PC-9 (cell line): ENCODE data around the gene SDK1. TPM values are rescaled to one million over a fixed set of nuclear protein-coding genes. Genes with fewer than 3 reads are reported as not detected.

Experiments used
- BruUV-seq: library from RNA; stranded (reverse); fragments of 400-500 nt; replicated peaks from 2 replicates; lab custom pipeline; 2021; lab: Mats Ljungman, UMichigan
- CTCF ChIA-PET: fragments of 300-600 bp; sonication (Branson Sonifier 250); formaldehyde crosslinking; loops from one replicate; lab custom pipeline; 2022; ENCODE audit warnings: antibody characterized with exemption; lab: Charles Lee
- POLR2A ChIA-PET: fragments of 300-600 bp; sonication (Branson Sonifier 250); formaldehyde crosslinking; loops from one replicate; lab custom pipeline; 2022; ENCODE audit warnings: antibody characterized with exemption; ENCODE audit not compliant: unreplicated experiment; lab: Charles Lee
- DNase-seq, 2 experiments: peaks; one replicate each; pipeline versions ENCODE4 v3.0.0 to v3.0.0-alpha.2; 2015 to 2022; ENCODE audit warnings: mixed read lengths in 1 of 2
- H2AFZ ChIP-seq: fragments of 200-600 bp; sonication (generic); 2 replicates; pipeline ENCODE4 v1.8.1; 2017; ENCODE audit warnings: antibody characterized with exemption
- H3F3A ChIP-seq: fragments of 200-600 bp; sonication (generic); 2 replicates; pipeline ENCODE4 v1.8.1; 2017; ENCODE audit warnings: antibody characterized with exemption, mild to moderate bottlenecking, low read depth; ENCODE audit not compliant: insufficient read depth
- H3K27ac ChIP-seq: fragments of 200-600 bp; sonication (generic); 2 replicates; pipeline ENCODE4 v1.6.1; 2016; ENCODE audit warnings: mixed run types
- H3K27me3 ChIP-seq: fragments of 200-600 bp; sonication (generic); 2 replicates; pipeline ENCODE4 v1.6.1; 2016; ENCODE audit warnings: low read depth, mixed run types; ENCODE audit not compliant: insufficient read depth
- H3K36me3 ChIP-seq: fragments of 200-600 bp; sonication (generic); 2 replicates; pipeline ENCODE4 v1.6.1; 2016; ENCODE audit warnings: low read depth, mixed run types
- H3K4me1 ChIP-seq: fragments of 200-600 bp; sonication (generic); replicated peaks from 2 replicates; pipeline ENCODE4 v1.6.1; 2016; ENCODE audit warnings: mixed run types; ENCODE audit not compliant: insufficient read depth
- H3K4me2 ChIP-seq: fragments of 200-600 bp; sonication (generic); 2 replicates; pipeline ENCODE4 v1.6.1; 2017; ENCODE audit warnings: mixed run types
- H3K4me3 ChIP-seq: fragments of 200-600 bp; sonication (generic); 2 replicates; pipeline ENCODE4 v1.6.1; 2016; ENCODE audit warnings: mixed run types
- H3K79me2 ChIP-seq: fragments of 200-600 bp; sonication (generic); 2 replicates; pipeline ENCODE4 v1.6.1; 2017; ENCODE audit warnings: low read depth, mixed run types
- H3K9me2 ChIP-seq: fragments of 200-600 bp; sonication (generic); 2 replicates; pipeline ENCODE4 v1.8.1; 2017; ENCODE audit warnings: mild to moderate bottlenecking; ENCODE audit not compliant: insufficient read depth
- H3K9me3 ChIP-seq: fragments of 200-600 bp; sonication (generic); 2 replicates; pipeline ENCODE4 v1.8.1; 2016; ENCODE audit warnings: low read depth; ENCODE audit not compliant: insufficient read depth
- H4K20me1 ChIP-seq: fragments of 200-600 bp; sonication (generic); 2 replicates; pipeline ENCODE4 v1.8.1; 2017; ENCODE audit not compliant: insufficient read depth
- EZH2 ChIP-seq: fragments of 200-600 bp; sonication (generic); IDR thresholded peaks from 2 replicates; pipeline ENCODE4 v1.8.0; 2017; ENCODE audit warnings: antibody characterized with exemption, low read depth
- intact Hi-C: fragments of 100-400 bp; cut with micrococcal nuclease; formaldehyde crosslinking; loops from one replicate; pipeline ENCODE4 v1.10.0; 2022; ENCODE audit not compliant: unreplicated experiment
- total RNA-seq: library from RNA; stranded (reverse); gene quantifications from 2 replicates; pipeline ENCODE4 v1.2.3, GENCODE V29; 2021
- TF ChIP-seq, protein P1 (sequence below): fragments of 200-600 bp; sonication (generic); conservative IDR thresholded peaks from 2 replicates; pipeline ENCODE4 v1.6.1; 2017; ENCODE audit warnings: mixed run types, antibody characterized with exemption, mild to moderate bottlenecking, moderate library complexity

Gene SDK1
- total RNA-seq, 1 experiment from 2014 or later: not detected

DNA sequence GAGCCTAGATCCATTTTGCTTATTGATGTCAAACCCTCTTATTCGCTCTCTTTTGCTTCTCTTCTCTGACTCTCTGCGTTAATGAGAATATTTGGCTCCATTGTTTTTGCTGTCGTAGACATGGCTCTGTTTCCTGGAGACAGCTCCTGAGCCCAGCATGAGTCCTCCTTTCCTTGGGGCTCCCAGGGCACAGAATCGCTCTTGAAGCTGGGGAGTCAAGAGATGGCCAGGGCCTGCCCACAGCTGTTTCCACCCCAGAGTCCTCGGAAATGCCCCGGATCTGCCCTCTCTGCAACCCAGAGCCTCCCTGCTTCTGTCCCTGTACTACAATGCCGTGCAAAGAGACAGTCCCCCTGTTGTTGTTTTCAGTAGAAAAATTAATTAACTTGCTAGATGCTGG is 814.4 kb downstream of the SDK1 start:
- Histone ChIP-seq H3K9me3 (peaks cover 3% of the 10 kb centered on the region; the same call in 1 of the 2 replicates), H3K27me3 (peaks cover 70% of the 10 kb centered on the region), H4K20me1 (no peaks in the 10 kb centered on the region), H3K27ac (no peak overlapping the region), H3K9me2 (no peaks in the 10 kb centered on the region), H3K4me1 (no peaks in the 10 kb centered on the region), H3F3A (no peaks in the 10 kb centered on the region), H3K79me2 (no peaks in the 10 kb centered on the region), H2AFZ (no peak overlapping the region), H3K4me2 (no peak overlapping the region), H3K36me3 (no peaks in the 10 kb centered on the region), H3K4me3 (no peak overlapping the region)
- ChIA-PET CTCF (no interaction called here), POLR2A (no interaction called here)
- no peak for TF ChIP-seq EZH2
- TF ChIP-seq, protein P1, sequence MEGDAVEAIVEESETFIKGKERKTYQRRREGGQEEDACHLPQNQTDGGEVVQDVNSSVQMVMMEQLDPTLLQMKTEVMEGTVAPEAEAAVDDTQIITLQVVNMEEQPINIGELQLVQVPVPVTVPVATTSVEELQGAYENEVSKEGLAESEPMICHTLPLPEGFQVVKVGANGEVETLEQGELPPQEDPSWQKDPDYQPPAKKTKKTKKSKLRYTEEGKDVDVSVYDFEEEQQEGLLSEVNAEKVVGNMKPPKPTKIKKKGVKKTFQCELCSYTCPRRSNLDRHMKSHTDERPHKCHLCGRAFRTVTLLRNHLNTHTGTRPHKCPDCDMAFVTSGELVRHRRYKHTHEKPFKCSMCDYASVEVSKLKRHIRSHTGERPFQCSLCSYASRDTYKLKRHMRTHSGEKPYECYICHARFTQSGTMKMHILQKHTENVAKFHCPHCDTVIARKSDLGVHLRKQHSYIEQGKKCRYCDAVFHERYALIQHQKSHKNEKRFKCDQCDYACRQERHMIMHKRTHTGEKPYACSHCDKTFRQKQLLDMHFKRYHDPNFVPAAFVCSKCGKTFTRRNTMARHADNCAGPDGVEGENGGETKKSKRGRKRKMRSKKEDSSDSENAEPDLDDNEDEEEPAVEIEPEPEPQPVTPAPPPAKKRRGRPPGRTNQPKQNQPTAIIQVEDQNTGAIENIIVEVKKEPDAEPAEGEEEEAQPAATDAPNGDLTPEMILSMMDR: no peak
- intact Hi-C loops: no loop called here
- DNase-seq: no peak
- no TSS peak for BruUV-seq

DNA sequence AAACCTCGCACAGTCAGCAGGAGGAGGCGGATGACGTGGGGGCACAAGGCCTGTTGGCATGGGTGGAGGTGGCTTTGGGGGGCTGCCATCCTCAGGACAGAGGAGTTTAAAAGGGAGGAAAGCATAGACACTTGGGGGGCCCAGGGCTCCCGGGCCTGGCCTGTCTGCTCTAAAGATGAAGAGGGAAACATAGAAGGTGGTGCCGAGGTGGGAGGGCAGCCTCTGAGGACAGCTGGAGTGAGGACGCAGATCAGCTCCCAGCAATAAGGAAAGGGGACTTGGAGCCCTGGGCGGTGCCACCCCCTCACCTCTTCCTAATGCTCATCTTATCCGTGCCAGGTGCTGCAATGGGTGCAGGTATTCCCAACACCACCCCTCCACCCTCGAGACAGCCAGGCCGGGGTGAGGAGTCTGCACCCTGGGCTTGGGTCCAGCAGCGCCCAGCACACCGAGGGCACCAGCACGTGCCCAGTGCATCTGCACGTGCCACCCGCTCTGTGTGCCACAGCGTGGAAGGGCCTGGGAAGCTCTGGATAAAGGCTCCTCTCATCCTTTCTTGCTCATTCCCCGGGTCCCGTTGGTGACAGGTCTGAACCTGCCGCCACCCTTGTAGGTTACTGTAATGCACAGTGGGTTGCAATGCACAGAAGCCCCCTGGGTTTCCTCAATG is 815.0 kb downstream of the SDK1 start:
- peaks cover 63% of the 10 kb centered on the region for H3K27me3 ChIP-seq

DNA sequence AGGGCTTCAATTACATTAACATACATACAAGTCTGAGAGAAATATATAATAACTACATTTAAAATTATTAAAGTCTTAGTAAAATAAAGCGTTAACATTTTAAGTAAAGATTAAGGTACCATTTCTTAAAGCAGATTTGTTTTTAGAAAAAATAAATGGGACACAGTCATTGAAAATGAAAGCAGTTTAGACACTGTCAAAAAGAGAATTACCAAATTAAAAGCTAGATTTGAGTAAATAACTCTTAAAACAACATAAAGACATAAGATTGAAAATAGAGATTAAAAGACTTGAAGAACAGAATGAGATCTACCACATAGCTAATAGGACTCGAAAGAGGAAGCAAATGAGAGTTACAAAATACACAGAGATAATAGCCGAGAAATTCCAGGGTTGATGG is 818.8 kb downstream of the SDK1 start:
- no TSS peak for BruUV-seq
- no peak for TF ChIP-seq EZH2
- TF ChIP-seq, protein P1: no peak
- Histone ChIP-seq H3K79me2 (no peaks in the 10 kb centered on the region), H3K27ac (no peak overlapping the region), H3K27me3 (peaks cover 31% of the 10 kb centered on the region), H2AFZ (no peak overlapping the region), H3K36me3 (no peaks in the 10 kb centered on the region), H4K20me1 (no peaks in the 10 kb centered on the region), H3K4me1 (no peaks in the 10 kb centered on the region), H3F3A (no peaks in the 10 kb centered on the region), H3K4me3 (no peak overlapping the region), H3K4me2 (no peak overlapping the region), H3K9me2 (no peaks in the 10 kb centered on the region), H3K9me3 (peaks cover 3% of the 10 kb centered on the region; the same call in 1 of the 2 replicates)
- ChIA-PET POLR2A (no interaction called here), CTCF (no interaction called here)
- no peak for DNase-seq
- intact Hi-C loops: no loop called here

More for the DNA sequence above, 815.0 kb downstream of the SDK1 start:
- H3K4me1 ChIP-seq: no peaks in the 10 kb centered on the region
- POLR2A ChIA-PET: no interaction called here
- no peak for DNase-seq
- TF ChIP-seq, protein P1: no peak
- TF ChIP-seq EZH2: no peak
- H3K4me2 ChIP-seq: no peak overlapping the region
- H3K4me3 ChIP-seq: no peak overlapping the region
- H3K79me2 ChIP-seq: no peaks in the 10 kb centered on the region
- CTCF ChIA-PET: no interaction called here
- H4K20me1 ChIP-seq: no peaks in the 10 kb centered on the region
- no peak overlapping the region for H2AFZ ChIP-seq
- no peaks in the 10 kb centered on the region for H3K36me3 ChIP-seq
- no peaks in the 10 kb centered on the region for H3K9me2 ChIP-seq
- no peak overlapping the region for H3K27ac ChIP-seq
- peaks cover 3% of the 10 kb centered on the region; the same call in 1 of the 2 replicates for H3K9me3 ChIP-seq
- intact Hi-C loops: no loop called here
- H3F3A ChIP-seq: no peaks in the 10 kb centered on the region
- BruUV-seq: no TSS peak
